Keratinocyte (primary cell): ENCODE data around the gene ZNF789. TPM values are rescaled to one million over a fixed set of nuclear protein-coding genes. Genes with fewer than 3 reads are reported as not detected.
A peak's percentile ranks its signal among the peaks of the same experiment; 100 is the strongest.

ENCODE experiments used
- DNase-seq: peaks from one replicate; pipeline ENCODE4 v3.0.0-alpha.2; 2011; ENCODE audit warnings: low read depth, missing footprints, low spot score
- FAIRE-seq: peaks from 2 replicates; lab custom pipeline; 2011; peaks lifted over from hg19 to GRCh38; lab: Jason Lieb, UNC
- H2AFZ ChIP-seq: 2 replicates; pipeline ENCODE4 v1.6.0; 2012; ENCODE audit warnings: low read length, control low read depth, inconsistent platforms; ENCODE audit not compliant: control insufficient read depth
- H3K27ac ChIP-seq: 2 replicates; pipeline ENCODE4 v1.5.1; 2011; ENCODE audit warnings: low read length; ENCODE audit not compliant: control insufficient read depth, insufficient read depth
- H3K27me3 ChIP-seq: 3 replicates; pipeline ENCODE4 v1.6.0; 2011; ENCODE audit warnings: low read length; ENCODE audit not compliant: control insufficient read depth, insufficient read depth; ENCODE audit errors: extremely low read depth
- H3K36me3 ChIP-seq, 2 experiments: 2 replicates in 1 of 2; 3 replicates in 1 of 2; pipeline ENCODE4 v1.5.1; 2011; ENCODE audit warnings: low read length in 2 of 2, mild to moderate bottlenecking in 1 of 2; ENCODE audit not compliant: control insufficient read depth in 2 of 2, insufficient read depth in 2 of 2; ENCODE audit errors: extremely low read depth in 1 of 2
- H3K4me1 ChIP-seq: 3 replicates; pipeline ENCODE4 v1.5.1; 2011; ENCODE audit warnings: low read length; ENCODE audit not compliant: control insufficient read depth, insufficient read depth; ENCODE audit errors: extremely low read depth
- H3K4me2 ChIP-seq: 3 replicates; pipeline ENCODE4 v1.6.0; 2011; ENCODE audit warnings: low read depth, low read length; ENCODE audit not compliant: control insufficient read depth, insufficient read depth; ENCODE audit errors: extremely low read depth
- H3K4me3 ChIP-seq, 3 experiments: fragments of 200-600 bp in 1 of 3; sonication (generic) in 1 of 3; 2 replicates in 2 of 3; 3 replicates in 1 of 3; pipeline ENCODE4 v1.5.1; 2011 to 2016; ENCODE audit warnings: low read length in 3 of 3, mild to moderate bottlenecking in 3 of 3, control low read depth in 2 of 3, inconsistent platforms in 1 of 3, low read depth in 1 of 3, mixed read lengths in 1 of 3, mixed run types in 1 of 3, moderate library complexity in 1 of 3; ENCODE audit not compliant: control insufficient read depth in 2 of 3, insufficient read depth in 2 of 3; ENCODE audit errors: extremely low read depth in 1 of 3
- H3K79me2 ChIP-seq: 2 replicates; pipeline ENCODE4 v1.6.0; 2012; ENCODE audit warnings: low read length; ENCODE audit not compliant: control insufficient read depth, insufficient read depth
- H3K9ac ChIP-seq: 3 replicates; pipeline ENCODE4 v1.6.0; 2011; ENCODE audit warnings: low read length; ENCODE audit not compliant: control insufficient read depth, insufficient read depth; ENCODE audit errors: extremely low read depth
- H3K9me1 ChIP-seq: 3 replicates; pipeline ENCODE4 v1.6.0; 2011; ENCODE audit warnings: low read length; ENCODE audit not compliant: control insufficient read depth, insufficient read depth; ENCODE audit errors: extremely low read depth
- H3K9me3 ChIP-seq: 2 replicates; pipeline ENCODE4 v1.5.1; 2012; ENCODE audit warnings: low read depth, low read length; ENCODE audit not compliant: control insufficient read depth
- H4K20me1 ChIP-seq: 3 replicates; pipeline ENCODE4 v1.6.0; 2011; ENCODE audit warnings: low read length; ENCODE audit not compliant: control insufficient read depth, insufficient read depth; ENCODE audit errors: extremely low read depth
- EZH2 ChIP-seq: IDR thresholded peaks from one replicate; pipeline ENCODE4 v1.6.1; 2012; ENCODE audit warnings: inconsistent platforms, mild to moderate bottlenecking, low read length, moderate library complexity
- dilution Hi-C: fragments of 300-500 bp; cut with MboI; formaldehyde crosslinking; loops from one replicate; pipeline ENCODE4 v1.7.0; 2020; ENCODE audit warnings: low sequenced_read_pairs; ENCODE audit not compliant: extremely low pct_ligation_motif_present
- polyA plus RNA-seq, 5 experiments: library from polyadenylated mRNA; depleted of rRNA in 3 of 5; stranded (reverse) in 3 of 5; stranded (forward) in 1 of 5; unstranded in 1 of 5; fragments of >200 nt; gene quantifications; 1 replicate in 1 of 5; 2 replicates in 3 of 5; 3 replicates in 1 of 5; pipeline versions ENCODE4 v1.2.1 to v1.2.3, GENCODE V29; 2011 to 2012; ENCODE audit warnings: missing spikeins in 2 of 5, low read depth in 1 of 5, low replicate concordance in 1 of 5
- TF ChIP-seq, protein P1 (sequence below), 3 experiments: IDR thresholded peaks in 1 of 3; conservative IDR thresholded peaks in 1 of 3; optimal IDR thresholded peaks in 1 of 3; 2 replicates in 2 of 3; 3 replicates in 1 of 3; pipeline versions ENCODE3 to v1.5.1; 2011; ENCODE audit warnings: low read length in 3 of 3, mild to moderate bottlenecking in 3 of 3, moderate library complexity in 2 of 3, control low read depth in 1 of 3, inconsistent platforms in 1 of 3; ENCODE audit not compliant: insufficient read depth in 2 of 3; ENCODE audit errors: extremely low read depth in 1 of 3

The ZNF789 gene
- polyA plus RNA-seq, 1 donor (not counting 4 experiments of a cell fraction or from before 2014, with no cell fraction given), result 17.5 TPM

- Histone ChIP-seq H3K27me3 (no peaks in the 10 kb centered on the region), H3K27ac (no peak overlapping the region), H2AFZ (no peak overlapping the region), H3K9ac (no peak overlapping the region), H4K20me1 (no peaks in the 10 kb centered on the region), H3K4me2 (no peak overlapping the region), H3K4me1 (no peaks in the 10 kb centered on the region), H3K36me3 (peaks cover 16 to 20% of the 10 kb centered on the region in 2 experiments), H3K4me3 (no peak overlapping the region), H3K79me2 (peaks cover 9% of the 10 kb centered on the region), H3K9me1 (no peaks in the 10 kb centered on the region), H3K9me3 (no peaks in the 10 kb centered on the region)
- no peak for FAIRE-seq
- no peak for DNase-seq
- dilution Hi-C loops, result no loop called here
- no peak for TF ChIP-seq EZH2
- TF ChIP-seq, protein P1, sequence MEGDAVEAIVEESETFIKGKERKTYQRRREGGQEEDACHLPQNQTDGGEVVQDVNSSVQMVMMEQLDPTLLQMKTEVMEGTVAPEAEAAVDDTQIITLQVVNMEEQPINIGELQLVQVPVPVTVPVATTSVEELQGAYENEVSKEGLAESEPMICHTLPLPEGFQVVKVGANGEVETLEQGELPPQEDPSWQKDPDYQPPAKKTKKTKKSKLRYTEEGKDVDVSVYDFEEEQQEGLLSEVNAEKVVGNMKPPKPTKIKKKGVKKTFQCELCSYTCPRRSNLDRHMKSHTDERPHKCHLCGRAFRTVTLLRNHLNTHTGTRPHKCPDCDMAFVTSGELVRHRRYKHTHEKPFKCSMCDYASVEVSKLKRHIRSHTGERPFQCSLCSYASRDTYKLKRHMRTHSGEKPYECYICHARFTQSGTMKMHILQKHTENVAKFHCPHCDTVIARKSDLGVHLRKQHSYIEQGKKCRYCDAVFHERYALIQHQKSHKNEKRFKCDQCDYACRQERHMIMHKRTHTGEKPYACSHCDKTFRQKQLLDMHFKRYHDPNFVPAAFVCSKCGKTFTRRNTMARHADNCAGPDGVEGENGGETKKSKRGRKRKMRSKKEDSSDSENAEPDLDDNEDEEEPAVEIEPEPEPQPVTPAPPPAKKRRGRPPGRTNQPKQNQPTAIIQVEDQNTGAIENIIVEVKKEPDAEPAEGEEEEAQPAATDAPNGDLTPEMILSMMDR (optimal IDR thresholded peaks at IDR 0.05 in 1 of 3, IDR thresholded peaks at IDR 0.05 in 1 of 3, conservative IDR thresholded peaks at IDR 0.05 in 1 of 3; ENCODE audit: extremely low read depth in 1 of 3, insufficient read depth in 2 of 3, low read length in 3 of 3), result no peak
These were observed 39.5 kb upstream of the ZNF789 start for GRCh38 chr7:99433158-99433557.

DNA sequence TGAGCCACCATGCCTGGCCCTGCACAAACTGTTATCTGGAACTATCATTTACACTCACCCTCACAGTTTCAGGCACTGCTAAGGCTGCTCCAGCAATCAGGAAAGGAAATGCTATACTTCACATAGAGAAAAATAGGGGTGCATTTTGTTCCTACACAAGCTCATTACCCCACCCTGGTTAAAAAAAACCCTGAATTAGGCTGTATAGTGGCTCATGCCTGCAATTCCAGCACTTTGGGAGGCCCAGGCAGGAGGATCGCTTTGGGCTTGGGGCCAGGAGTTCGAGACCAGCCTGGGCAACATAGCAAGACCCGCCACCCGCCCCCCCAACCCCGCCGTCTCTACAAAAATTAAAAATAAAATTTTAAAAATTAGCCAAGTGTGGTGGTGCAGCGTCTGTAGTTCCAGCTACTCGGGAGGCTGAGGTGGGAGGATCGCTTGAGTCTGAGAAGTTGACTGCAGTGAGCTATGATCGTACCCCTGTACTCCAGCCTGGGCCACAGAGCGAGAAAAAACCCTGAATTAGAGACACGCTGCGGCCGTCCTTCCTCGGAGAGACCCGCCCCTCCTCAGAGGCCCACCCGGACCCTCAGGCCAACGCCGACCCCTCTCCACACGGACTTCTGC, 34.6 kb upstream of the ZNF789 start:
- Histone ChIP-seq H3K4me2 (peak overlapping the region; percentile 57), H3K4me1 (peaks cover 11% of the 10 kb centered on the region), H3K27me3 (no peaks in the 10 kb centered on the region), H3K9me1 (no peaks in the 10 kb centered on the region), H3K4me3 (peak overlapping the region; percentile 89 to 99 (median 94)), H4K20me1 (peaks cover 5% of the 10 kb centered on the region), H2AFZ (peak overlapping the region; percentile 92), H3K27ac (peak overlapping the region; percentile 71), H3K9ac (peak overlapping the region; percentile 90), H3K79me2 (peaks cover 36% of the 10 kb centered on the region), H3K9me3 (no peaks in the 10 kb centered on the region), H3K36me3 (peaks cover 5 to 6% of the 10 kb centered on the region in 2 experiments)
- DNase-seq (no peak), FAIRE-seq (no peak)
- no peak for TF ChIP-seq EZH2
- TF ChIP-seq, protein P1 (optimal IDR thresholded peaks at IDR 0.05 in 1 of 3, IDR thresholded peaks at IDR 0.05 in 1 of 3, conservative IDR thresholded peaks at IDR 0.05 in 1 of 3; ENCODE audit: extremely low read depth in 1 of 3, insufficient read depth in 2 of 3, low read length in 3 of 3), result no peak
- dilution Hi-C loops, result no loop called here
